GM04504 (cell line): ENCODE data around the gene RBM10.

Experiments
- DNase-seq: peaks from one replicate; pipeline ENCODE4 v3.0.0-alpha.2; 2012; ENCODE audit warnings: low read depth

Gene RBM10

GRCh38 chrX:47151435-47151834, 6.4 kb downstream of the RBM10 start:
- no peak for DNase-seq

- DNase-seq = no peak
Observed at GRCh38 chrX:47156611-47157520, 11.8 kb downstream of the RBM10 start.

GRCh38 chrX:47158131-47158530, 13.1 kb downstream of the RBM10 start:
- no peak for DNase-seq

- DNase-seq = no peak
Observed at GRCh38 chrX:47158781-47159180, 13.8 kb downstream of the RBM10 start.

GRCh38 chrX:47160781-47161180, 15.8 kb downstream of the RBM10 start:
- DNase-seq = no peak

GRCh38 chrX:47162927-47163583, 18.0 kb downstream of the RBM10 start:
- DNase-seq = no peak

- no peak for DNase-seq
Observed at GRCh38 chrX:47164420-47164819, 19.4 kb downstream of the RBM10 start.

- DNase-seq = no peak
Observed at GRCh38 chrX:47166126-47166525, 21.1 kb downstream of the RBM10 start.

- no peak for DNase-seq
Observed at GRCh38 chrX:47168495-47169073, 23.6 kb downstream of the RBM10 start.

GRCh38 chrX:47169273-47169672, 24.3 kb downstream of the RBM10 start:
- no peak for DNase-seq

GRCh38 chrX:47169726-47170515, 24.9 kb downstream of the RBM10 start:
- DNase-seq = no peak

- no peak for DNase-seq
Observed at GRCh38 chrX:47170861-47171692, 26.1 kb downstream of the RBM10 start.

GRCh38 chrX:47171996-47172395, 27.0 kb downstream of the RBM10 start:
- DNase-seq = no peak

- no peak for DNase-seq
Observed at GRCh38 chrX:47172549-47172948, 27.5 kb downstream of the RBM10 start.

- DNase-seq = no peak
Observed at GRCh38 chrX:47172971-47173792, 28.2 kb downstream of the RBM10 start.

GRCh38 chrX:47174376-47174775, 29.4 kb downstream of the RBM10 start:
- DNase-seq = no peak

GRCh38 chrX:47174846-47175587, 30.0 kb downstream of the RBM10 start:
- DNase-seq = no peak

- no peak for DNase-seq
Observed at GRCh38 chrX:47175588-47175980, 30.6 kb downstream of the RBM10 start.

- DNase-seq = no peak
Observed at GRCh38 chrX:47176101-47176740, 31.2 kb downstream of the RBM10 start.
